Neural cell (in vitro differentiated cells): ENCODE measurements around the gene FAM53B. TPM values are rescaled to one million over a fixed set of nuclear protein-coding genes. Genes with fewer than 3 reads are reported as not detected.

ENCODE experiments used
- H2AFZ ChIP-seq: fragments of 200-600, 300-800 bp; sonication (generic), shearing (Covaris generic); 2 replicates; pipeline ENCODE4 v1.6.0; 2014; ENCODE audit warnings: low read depth, mild to moderate bottlenecking, antibody characterized with exemption, low read length, moderate library complexity
- H3F3A ChIP-seq: fragments of 200-600 bp; shearing (Covaris generic); 2 replicates; pipeline ENCODE4 v1.6.1; 2016; ENCODE audit warnings: mild to moderate bottlenecking, moderate library complexity, mixed read lengths, antibody characterized with exemption, low read length; ENCODE audit not compliant: insufficient read depth, poor library complexity, severe bottlenecking
- H3K27ac ChIP-seq: fragments of 200-600, 300-800 bp; sonication (generic), shearing (Covaris generic); 2 replicates; pipeline ENCODE4 v1.5.1; 2014; ENCODE audit warnings: mild to moderate bottlenecking, low read length, moderate library complexity
- H3K27me3 ChIP-seq: fragments of 300-800, 200-600 bp; sonication (generic), shearing (Covaris generic); 2 replicates; pipeline ENCODE4 v1.6.0; 2014; ENCODE audit warnings: mild to moderate bottlenecking, low read depth, low read length, moderate library complexity; ENCODE audit not compliant: insufficient read depth
- H3K36me3 ChIP-seq: fragments of 300-800, 200-600 bp; sonication (generic), shearing (Covaris generic); 2 replicates; pipeline ENCODE4 v1.5.1; 2014; ENCODE audit warnings: mild to moderate bottlenecking, antibody characterized with exemption, low read length, moderate library complexity; ENCODE audit not compliant: insufficient read depth
- H3K4me2 ChIP-seq: fragments of 300-800, 200-600 bp; sonication (generic), shearing (Covaris generic); 2 replicates; pipeline ENCODE4 v1.6.0; 2014; ENCODE audit warnings: mild to moderate bottlenecking, low read length
- H3K4me3 ChIP-seq: fragments of 300-800, 200-600 bp; sonication (generic), shearing (Covaris generic); 2 replicates; pipeline ENCODE4 v1.5.1; 2014; ENCODE audit warnings: mild to moderate bottlenecking, low read length, moderate library complexity
- H3K79me2 ChIP-seq: fragments of 200-600 bp; shearing (Covaris generic); replicated peaks from 2 replicates; pipeline ENCODE4 v1.6.0; 2014; ENCODE audit warnings: mild to moderate bottlenecking, low read length, moderate library complexity; ENCODE audit not compliant: insufficient read depth
- H3K9ac ChIP-seq: fragments of 300-800, 200-600 bp; sonication (generic), shearing (Covaris generic); 2 replicates; pipeline ENCODE4 v1.6.1; 2016; ENCODE audit warnings: mild to moderate bottlenecking, low read length, mixed read lengths
- H3K9me2 ChIP-seq: fragments of 200-600 bp; shearing (Covaris generic); 2 replicates; pipeline ENCODE4 v1.6.1; 2016; ENCODE audit warnings: mild to moderate bottlenecking, low read length, mixed read lengths; ENCODE audit not compliant: insufficient read depth
- H3K9me3 ChIP-seq: fragments of 200-600, 300-800 bp; sonication (generic), shearing (Covaris generic); 2 replicates; pipeline ENCODE4 v1.6.1; 2016; ENCODE audit warnings: mild to moderate bottlenecking, mixed run types, low read length, moderate library complexity, mixed read lengths
- H4K20me1 ChIP-seq: fragments of 200-600 bp; shearing (Covaris generic); 2 replicates; pipeline ENCODE4 v1.6.1; 2016; ENCODE audit warnings: mild to moderate bottlenecking, mixed run types; ENCODE audit not compliant: insufficient read depth
- EP300 ChIP-seq: fragments of 450-650 bp; conservative IDR thresholded peaks from 2 replicates; pipeline ENCODE4 v1.6.1; 2014; ENCODE audit warnings: antibody characterized with exemption, mild to moderate bottlenecking, moderate library complexity; ENCODE audit not compliant: poor library complexity, severe bottlenecking
- EZH2 ChIP-seq: fragments of 200-600, 300-800 bp; shearing (Covaris generic), sonication (generic); IDR thresholded peaks from 2 replicates; pipeline ENCODE4 v1.6.1; 2014; ENCODE audit warnings: antibody characterized with exemption, low read length, borderline replicate concordance, mild to moderate bottlenecking; ENCODE audit not compliant: insufficient read depth, poor library complexity, severe bottlenecking
- MXI1 ChIP-seq: fragments of 450-650 bp; conservative IDR thresholded peaks from 2 replicates; pipeline ENCODE4 v1.6.1; 2014; ENCODE audit warnings: antibody characterized with exemption, mild to moderate bottlenecking; ENCODE audit not compliant: poor library complexity, severe bottlenecking
- POLR2AphosphoS5 ChIP-seq: IDR thresholded peaks from 2 replicates; pipeline ENCODE4 v1.6.1; 2012
- RAD21 ChIP-seq: fragments of 450-650 bp; conservative IDR thresholded peaks from 2 replicates; pipeline ENCODE4 v1.6.1; 2014; ENCODE audit warnings: antibody characterized with exemption, mild to moderate bottlenecking, moderate library complexity
- SMC3 ChIP-seq: fragments of 450-650 bp; conservative IDR thresholded peaks from 2 replicates; pipeline ENCODE4 v1.6.1; 2014; ENCODE audit warnings: antibody characterized with exemption, mild to moderate bottlenecking, moderate library complexity; ENCODE audit not compliant: poor library complexity
- TAF1 ChIP-seq: IDR thresholded peaks from 2 replicates; pipeline ENCODE4 v1.6.1; 2012; ENCODE audit warnings: low read depth
- polyA plus RNA-seq: library from polyadenylated mRNA; depleted of rRNA; stranded (reverse); fragments of >200 nt; gene quantifications from 2 replicates; pipeline ENCODE4 v1.2.3, GENCODE V29; 2014
- TF ChIP-seq, protein P1 (sequence below): fragments of 450-650 bp; IDR thresholded peaks from 2 replicates; pipeline ENCODE4 v1.5.1; 2014; ENCODE audit warnings: antibody characterized with exemption, mild to moderate bottlenecking, moderate library complexity; ENCODE audit not compliant: poor library complexity, severe bottlenecking
- TF ChIP-seq, protein P2 (sequence below): IDR thresholded peaks from 2 replicates; pipeline ENCODE4 v1.6.1; 2012; ENCODE audit warnings: borderline replicate concordance

FAM53B gene
- polyA plus RNA-seq, 1 donor from 2014 or later = 21.8 TPM

DNA sequence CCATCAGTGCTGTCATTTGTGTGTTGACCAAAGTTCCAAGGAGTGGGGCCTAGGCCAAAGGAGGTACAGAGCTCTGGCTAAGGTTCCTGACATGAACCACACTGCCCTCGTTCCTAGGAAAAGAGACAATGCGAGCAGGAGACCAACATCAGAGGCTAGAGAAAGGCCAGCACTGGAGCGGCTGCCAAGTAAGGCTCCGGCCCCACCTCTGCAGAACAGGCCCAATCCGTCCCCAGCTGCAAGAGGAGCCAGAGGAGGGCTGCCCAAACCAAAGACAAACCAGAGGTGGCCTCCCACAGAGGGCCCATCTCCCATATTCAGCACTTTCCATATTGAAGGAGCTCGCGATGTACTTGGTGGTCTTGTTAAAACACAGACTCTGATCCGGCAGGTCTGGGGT lies 81.0 kb downstream of the FAM53B start:
- H3K36me3 ChIP-seq = peaks cover 6% of the 10 kb centered on the region
- no peak overlapping the region for H2AFZ ChIP-seq
- H4K20me1 ChIP-seq = no peaks in the 10 kb centered on the region
- H3K79me2 ChIP-seq = no peaks in the 10 kb centered on the region
- no peak overlapping the region for H3K4me3 ChIP-seq
- TF ChIP-seq, protein P1, sequence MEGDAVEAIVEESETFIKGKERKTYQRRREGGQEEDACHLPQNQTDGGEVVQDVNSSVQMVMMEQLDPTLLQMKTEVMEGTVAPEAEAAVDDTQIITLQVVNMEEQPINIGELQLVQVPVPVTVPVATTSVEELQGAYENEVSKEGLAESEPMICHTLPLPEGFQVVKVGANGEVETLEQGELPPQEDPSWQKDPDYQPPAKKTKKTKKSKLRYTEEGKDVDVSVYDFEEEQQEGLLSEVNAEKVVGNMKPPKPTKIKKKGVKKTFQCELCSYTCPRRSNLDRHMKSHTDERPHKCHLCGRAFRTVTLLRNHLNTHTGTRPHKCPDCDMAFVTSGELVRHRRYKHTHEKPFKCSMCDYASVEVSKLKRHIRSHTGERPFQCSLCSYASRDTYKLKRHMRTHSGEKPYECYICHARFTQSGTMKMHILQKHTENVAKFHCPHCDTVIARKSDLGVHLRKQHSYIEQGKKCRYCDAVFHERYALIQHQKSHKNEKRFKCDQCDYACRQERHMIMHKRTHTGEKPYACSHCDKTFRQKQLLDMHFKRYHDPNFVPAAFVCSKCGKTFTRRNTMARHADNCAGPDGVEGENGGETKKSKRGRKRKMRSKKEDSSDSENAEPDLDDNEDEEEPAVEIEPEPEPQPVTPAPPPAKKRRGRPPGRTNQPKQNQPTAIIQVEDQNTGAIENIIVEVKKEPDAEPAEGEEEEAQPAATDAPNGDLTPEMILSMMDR = no peak
- no peak for TF ChIP-seq MXI1
- TF ChIP-seq POLR2AphosphoS5 = no peak
- no peak for TF ChIP-seq EZH2
- TF ChIP-seq, protein P2, sequence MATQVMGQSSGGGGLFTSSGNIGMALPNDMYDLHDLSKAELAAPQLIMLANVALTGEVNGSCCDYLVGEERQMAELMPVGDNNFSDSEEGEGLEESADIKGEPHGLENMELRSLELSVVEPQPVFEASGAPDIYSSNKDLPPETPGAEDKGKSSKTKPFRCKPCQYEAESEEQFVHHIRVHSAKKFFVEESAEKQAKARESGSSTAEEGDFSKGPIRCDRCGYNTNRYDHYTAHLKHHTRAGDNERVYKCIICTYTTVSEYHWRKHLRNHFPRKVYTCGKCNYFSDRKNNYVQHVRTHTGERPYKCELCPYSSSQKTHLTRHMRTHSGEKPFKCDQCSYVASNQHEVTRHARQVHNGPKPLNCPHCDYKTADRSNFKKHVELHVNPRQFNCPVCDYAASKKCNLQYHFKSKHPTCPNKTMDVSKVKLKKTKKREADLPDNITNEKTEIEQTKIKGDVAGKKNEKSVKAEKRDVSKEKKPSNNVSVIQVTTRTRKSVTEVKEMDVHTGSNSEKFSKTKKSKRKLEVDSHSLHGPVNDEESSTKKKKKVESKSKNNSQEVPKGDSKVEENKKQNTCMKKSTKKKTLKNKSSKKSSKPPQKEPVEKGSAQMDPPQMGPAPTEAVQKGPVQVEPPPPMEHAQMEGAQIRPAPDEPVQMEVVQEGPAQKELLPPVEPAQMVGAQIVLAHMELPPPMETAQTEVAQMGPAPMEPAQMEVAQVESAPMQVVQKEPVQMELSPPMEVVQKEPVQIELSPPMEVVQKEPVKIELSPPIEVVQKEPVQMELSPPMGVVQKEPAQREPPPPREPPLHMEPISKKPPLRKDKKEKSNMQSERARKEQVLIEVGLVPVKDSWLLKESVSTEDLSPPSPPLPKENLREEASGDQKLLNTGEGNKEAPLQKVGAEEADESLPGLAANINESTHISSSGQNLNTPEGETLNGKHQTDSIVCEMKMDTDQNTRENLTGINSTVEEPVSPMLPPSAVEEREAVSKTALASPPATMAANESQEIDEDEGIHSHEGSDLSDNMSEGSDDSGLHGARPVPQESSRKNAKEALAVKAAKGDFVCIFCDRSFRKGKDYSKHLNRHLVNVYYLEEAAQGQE = no peak
- TF ChIP-seq TAF1 = no peak
- TF ChIP-seq EP300 = no peak
- no peak for TF ChIP-seq RAD21
- TF ChIP-seq SMC3 = no peak
- no peaks in the 10 kb centered on the region for H3K9me3 ChIP-seq
- H3K9me2 ChIP-seq = no peaks in the 10 kb centered on the region
- H3K4me2 ChIP-seq = no peak overlapping the region
- H3F3A ChIP-seq = no peaks in the 10 kb centered on the region
- H3K27ac ChIP-seq = no peak overlapping the region
- H3K9ac ChIP-seq = no peak overlapping the region
- no peaks in the 10 kb centered on the region for H3K27me3 ChIP-seq

DNA sequence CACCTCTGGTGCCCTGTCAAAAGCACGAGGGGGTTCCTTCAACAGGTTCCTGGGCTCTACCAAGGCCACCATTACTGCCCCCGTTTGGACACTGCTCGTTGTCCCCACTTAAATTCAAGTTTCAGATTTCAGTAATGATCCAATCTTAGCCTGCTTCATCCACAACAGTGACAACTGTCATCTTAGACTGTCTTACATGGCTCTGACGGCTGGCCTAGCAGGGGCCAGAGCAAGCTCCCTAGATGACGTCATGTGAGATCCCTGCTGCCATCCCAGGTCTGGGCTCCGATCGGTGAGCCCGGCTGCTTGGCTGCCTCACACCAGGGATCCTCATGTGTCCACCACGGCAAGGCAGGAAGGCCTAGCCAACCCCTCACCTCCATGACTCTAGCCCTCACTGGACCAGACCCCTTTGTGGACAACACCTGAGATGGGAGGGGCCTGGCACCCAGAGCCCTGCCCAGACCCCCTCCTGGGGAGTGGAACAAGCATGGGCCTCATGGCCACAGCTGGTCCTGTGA lies 82.5 kb downstream of the FAM53B start:
- no peaks in the 10 kb centered on the region for H4K20me1 ChIP-seq
- H2AFZ ChIP-seq = no peak overlapping the region
- no peaks in the 10 kb centered on the region for H3K27me3 ChIP-seq
- no peaks in the 10 kb centered on the region for H3K9me2 ChIP-seq
- TF ChIP-seq RAD21 = no peak
- TF ChIP-seq POLR2AphosphoS5 = no peak
- no peak for TF ChIP-seq SMC3
- TF ChIP-seq, protein P2 = no peak
- no peak for TF ChIP-seq EP300
- TF ChIP-seq MXI1 = no peak
- TF ChIP-seq TAF1 = no peak
- TF ChIP-seq EZH2 = no peak
- TF ChIP-seq, protein P1 = no peak
- H3K36me3 ChIP-seq = peaks cover 6% of the 10 kb centered on the region
- no peak overlapping the region for H3K9ac ChIP-seq
- no peaks in the 10 kb centered on the region for H3F3A ChIP-seq
- no peaks in the 10 kb centered on the region for H3K79me2 ChIP-seq
- no peak overlapping the region for H3K27ac ChIP-seq
- no peak overlapping the region for H3K4me2 ChIP-seq
- H3K4me3 ChIP-seq = no peak overlapping the region
- H3K9me3 ChIP-seq = no peaks in the 10 kb centered on the region
